ENCODE results near the gene PPIH. TPM values are rescaled to one million over a fixed set of nuclear protein-coding genes. Genes with fewer than 3 reads are reported as not detected.
"Not testable (repeated sequence)": the region's sequence is repeated elsewhere in the genome, so short reads cannot be mapped to it uniquely, and the experiment has no call there.

The PPIH gene
- 18.0 TPM for total RNA-seq

DNA sequence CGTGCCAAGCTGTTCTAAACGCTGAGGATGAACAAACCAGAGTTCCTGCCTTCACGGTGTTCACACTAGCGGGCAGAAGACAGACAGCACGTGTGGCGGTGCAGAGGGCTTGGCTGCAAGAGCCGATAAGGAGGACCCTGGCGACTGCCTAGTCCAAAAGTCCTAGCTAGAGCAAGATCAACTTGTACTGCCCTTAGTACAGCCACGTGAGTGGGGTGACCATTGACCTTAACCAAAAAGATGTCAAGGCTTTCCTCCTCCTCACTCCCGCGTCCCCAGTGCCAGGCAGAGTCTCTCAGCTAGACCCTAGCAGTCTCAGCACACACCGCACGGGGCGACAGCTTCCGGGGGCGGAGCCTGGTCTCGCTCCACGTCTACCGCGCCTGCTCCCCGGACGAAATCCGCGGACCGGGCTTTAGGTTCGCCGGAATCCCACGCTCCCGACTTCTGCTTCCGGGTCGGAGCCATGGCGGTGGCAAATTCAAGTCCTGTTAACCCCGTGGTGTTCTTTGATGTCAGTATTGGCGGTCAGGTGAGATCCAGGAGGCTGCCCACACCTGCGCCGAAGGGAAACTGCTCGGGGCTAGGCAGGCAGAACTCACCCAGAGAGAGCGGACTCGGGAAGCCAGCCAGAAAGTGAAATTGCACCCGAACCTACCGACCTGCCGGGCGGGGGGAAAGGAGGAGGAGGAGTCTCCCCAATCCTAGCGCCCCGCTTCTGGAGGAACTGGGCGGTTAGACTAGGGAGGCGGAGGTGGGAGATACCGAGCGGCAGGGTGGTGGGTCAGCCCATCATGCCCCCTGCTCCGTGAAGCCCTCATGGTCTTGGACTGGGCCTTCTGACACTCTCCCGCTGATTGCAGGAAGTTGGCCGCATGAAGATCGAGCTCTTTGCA is at the start of gene PPIH:
Gene PPIH (plus strand): TSS at position 443 of the 896 bp plus-strand sequence. CDS start 24 bp downstream, at position 467.
- peak; percentile 84 to 95 (median 93) for DNase-seq (ENCODE audit: low read depth in 2 of 3, low spot score in 2 of 3)

DNA sequence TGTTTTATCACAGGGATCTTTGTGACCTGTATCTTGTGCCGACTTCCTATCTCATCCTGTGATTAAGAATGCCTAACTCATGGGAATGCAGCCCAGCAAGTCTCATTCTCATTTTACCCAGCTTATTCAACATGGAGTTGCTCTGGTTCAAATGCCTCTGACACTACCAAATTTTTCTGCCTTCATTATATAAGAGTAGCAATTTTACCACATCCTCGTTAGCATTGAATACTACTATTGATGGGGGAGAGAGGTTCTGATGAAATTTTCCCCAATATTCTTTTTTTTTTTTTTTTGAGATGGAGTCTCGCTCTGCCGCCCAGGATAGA is 44.5 kb upstream of the PPIH start:
- no peak for DNase-seq (ENCODE audit: low read depth in 2 of 3, low spot score in 2 of 3)

DNA sequence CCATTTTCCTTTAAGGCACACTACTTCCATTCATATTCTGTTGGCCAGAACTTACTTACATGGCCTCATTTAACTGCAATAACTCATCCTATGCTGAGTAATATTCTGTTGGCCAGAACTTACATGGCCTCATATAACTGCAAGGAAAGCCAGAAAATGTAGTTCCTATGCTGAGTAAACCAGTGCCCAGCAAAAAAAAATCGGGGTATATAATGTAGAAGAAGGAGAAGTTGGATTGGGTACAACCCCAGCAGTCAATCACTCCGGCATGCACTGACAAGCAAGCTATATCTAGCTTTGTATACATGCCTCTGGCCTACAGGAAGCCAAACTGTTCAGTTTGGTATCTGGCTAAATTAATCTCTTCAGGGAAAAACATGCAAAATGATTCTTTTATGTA is 39.4 kb upstream of the PPIH start:
- no peak for DNase-seq (ENCODE audit: low read depth in 2 of 3, low spot score in 2 of 3)

DNA sequence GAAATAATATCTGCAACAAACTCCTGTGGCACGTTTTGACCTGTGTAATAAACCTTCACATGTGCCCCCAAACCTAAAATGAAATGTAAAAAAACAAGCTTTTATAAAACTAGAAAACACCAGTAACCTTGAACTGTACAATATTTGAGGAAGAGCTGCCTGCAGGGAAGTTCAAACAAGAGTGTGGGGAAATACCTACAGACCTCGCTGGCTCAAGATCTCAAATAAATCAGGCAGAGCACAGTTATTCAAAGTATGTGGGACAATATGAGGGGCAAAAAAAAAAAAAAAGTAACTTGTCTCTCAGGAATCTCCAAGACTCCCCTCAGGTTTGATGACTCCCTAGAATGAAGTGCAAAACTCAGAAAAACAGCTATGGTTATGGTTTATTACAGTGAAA is 37.9 kb upstream of the PPIH start:
- no peak for DNase-seq (ENCODE audit: low read depth in 2 of 3, low spot score in 2 of 3)

DNA sequence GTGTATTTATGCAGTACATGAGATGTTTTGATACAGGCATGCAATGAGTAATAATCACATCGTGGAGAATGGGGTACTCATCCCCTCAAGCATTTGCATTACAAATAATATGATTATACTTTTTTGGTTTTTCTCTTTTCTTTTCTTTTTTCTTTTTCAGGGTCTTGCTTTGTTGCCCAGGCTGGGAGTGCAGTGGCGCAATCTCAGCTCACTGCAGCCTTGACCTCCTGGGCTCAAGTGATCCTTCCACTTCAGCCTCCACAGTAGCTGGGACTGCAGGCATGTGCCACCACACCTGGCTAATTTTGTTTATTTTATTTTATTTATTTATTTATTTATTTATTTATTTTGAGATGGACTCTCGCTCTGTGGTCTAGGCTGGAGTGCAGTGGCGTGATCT is 37.0 kb upstream of the PPIH start:
- DNase-seq (ENCODE audit: low read depth in 2 of 3, low spot score in 2 of 3) = not testable (repeated sequence)

DNA sequence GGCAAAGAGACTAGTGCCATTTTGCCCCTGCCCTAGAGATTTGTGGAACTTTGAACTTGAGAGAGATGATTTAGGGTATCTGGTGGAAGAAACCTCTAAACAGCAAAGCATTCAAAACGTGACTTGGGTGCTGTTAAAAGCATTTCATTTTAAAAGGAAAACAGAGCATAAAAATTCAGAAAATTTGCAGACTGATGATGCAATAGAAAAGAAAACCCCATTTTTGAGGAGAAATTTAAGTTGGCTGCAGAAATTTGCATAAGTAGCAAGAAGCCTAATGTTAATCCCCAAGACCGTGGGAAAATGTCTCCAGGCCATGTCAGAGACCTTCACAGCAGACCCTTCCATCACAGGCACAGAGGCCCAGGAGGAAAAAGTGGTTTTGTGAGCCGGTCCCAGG is 31.0 kb upstream of the PPIH start:
- DNase-seq (ENCODE audit: low read depth in 2 of 3, low spot score in 2 of 3) = not testable (repeated sequence)

DNA sequence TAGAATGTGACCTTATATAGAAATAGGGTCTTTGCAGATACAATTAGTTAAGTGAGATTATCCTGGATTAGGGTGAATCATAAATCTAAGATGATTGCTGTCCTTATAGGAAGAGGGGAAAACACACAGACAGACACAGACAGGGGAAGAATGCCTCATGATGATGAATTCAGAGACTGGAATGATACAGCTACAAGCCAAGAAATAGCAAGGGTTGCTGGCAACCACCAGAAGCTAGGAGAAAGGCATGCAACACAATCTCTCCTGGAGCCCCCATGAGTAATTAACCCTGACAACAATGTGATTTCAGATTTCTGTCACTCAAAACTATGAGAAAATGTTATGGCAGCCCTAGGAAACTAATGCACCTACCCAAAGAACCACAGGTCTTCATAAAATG is 19.1 kb upstream of the PPIH start:
- no peak for DNase-seq (ENCODE audit: low read depth in 2 of 3, low spot score in 2 of 3)

DNA sequence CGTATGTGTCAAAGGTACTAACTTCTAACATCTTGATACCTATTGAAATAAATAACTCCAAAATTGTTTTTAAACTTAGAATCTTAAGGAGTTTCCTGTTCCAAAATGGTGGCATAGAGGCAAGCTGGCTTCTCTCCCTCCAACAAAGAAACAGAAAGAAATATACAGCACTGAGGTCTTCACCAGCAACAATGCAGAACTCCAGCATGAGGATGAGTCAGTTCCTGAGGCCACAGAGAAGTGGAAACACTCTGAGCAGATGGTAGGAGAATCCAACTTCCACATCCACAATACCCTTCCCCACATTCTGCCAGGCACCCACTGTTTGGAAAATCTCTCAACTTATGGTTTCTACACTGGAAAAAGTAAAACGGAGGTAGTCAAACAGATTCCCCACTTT is 12.2 kb upstream of the PPIH start:
- DNase-seq (ENCODE audit: low read depth in 2 of 3, low spot score in 2 of 3) = no peak

DNA sequence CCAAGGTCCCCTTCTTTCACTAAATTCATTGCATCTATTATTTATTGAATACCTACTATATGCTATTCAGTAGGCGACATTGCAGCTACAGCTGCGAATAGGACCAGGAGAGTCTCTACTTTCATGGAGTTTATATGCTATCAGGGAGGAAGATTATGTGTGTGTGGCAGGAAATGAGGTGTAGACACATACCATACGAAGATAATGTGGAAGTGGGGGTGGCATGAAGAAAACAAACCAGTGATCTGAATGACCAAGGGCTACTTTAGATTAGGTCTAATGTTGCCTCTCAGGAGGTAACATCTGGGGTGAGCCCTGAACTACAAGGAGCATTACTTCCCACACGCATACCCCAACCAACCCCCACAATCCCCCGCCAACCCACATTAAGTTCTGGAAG is 1.0 kb upstream of the PPIH start:
- no peak for DNase-seq (ENCODE audit: low read depth in 2 of 3, low spot score in 2 of 3)

DNA sequence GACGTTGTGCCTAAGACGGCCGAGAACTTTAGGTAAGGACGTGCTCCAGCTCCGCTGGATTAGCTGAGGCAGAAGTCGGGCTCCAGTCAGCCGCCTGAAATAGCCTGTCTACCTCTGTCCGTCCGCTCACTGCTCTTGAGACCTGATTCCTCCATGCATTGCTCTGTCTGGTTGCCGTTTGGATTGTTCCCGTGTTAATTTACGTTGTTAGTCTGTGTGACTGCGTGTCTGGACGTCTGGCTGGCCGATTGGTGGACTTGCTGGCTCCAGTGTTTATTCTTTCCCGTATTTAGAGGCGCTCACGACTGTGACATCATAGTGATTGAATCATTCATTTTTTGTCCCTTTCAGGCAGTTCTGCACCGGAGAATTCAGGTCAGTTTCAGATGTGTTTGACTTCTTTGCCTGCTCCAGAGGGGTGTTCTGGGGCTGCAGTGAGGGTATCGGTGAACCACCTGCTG is 684 bp downstream of the PPIH start:
- no peak for DNase-seq (ENCODE audit: low read depth in 2 of 3, low spot score in 2 of 3)

DNA sequence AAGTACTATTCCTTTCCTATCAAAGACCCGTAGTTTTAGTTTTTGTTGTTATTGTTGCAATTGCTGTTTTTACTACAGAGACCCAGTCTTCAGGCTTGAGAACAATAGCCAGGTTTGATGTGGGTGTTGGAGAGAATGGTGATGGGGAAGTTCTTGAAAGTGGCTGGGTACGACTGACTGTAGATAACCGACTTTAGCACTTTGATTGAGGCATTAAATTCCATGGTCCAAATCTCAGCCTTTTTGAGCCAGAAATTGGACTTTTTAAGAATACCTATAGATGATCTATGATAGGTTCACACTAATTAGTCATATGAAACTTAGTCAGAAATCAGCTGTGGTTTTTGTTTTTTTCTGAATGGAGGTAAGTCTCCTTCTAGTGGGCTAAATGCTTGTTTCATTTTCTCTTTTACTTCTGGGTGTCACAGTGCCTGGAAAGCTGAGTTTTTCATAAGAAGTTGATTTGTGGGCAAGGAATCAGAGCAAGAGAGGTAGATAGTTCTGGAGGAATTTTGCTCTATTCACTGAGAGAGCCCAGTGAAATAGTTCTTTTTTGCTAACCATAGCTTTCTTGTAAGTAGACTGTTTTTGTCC is 2.8 kb downstream of the PPIH start:
- DNase-seq (ENCODE audit: low read depth in 2 of 3, low spot score in 2 of 3) = no peak

DNA sequence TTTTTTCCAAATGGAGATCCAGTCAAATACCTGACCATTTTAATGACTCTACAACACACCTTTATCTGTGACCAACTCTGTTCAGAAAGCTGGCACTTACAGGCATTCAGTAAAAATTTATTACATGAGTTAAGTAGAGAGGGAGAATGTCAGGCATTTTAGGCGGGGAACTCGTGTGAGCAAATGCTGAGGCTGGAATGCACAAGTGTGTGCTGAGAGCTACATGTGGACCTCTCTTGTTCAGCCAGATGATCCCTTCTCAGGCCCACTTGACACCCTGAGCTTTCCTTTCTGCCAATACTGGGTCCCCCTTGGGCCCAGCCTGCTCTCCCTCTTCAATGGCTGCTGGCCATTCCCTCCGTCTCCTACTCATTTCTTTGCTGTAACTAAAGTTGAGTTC is 11.7 kb downstream of the PPIH start:
- no peak for DNase-seq (ENCODE audit: low read depth in 2 of 3, low spot score in 2 of 3)

DNA sequence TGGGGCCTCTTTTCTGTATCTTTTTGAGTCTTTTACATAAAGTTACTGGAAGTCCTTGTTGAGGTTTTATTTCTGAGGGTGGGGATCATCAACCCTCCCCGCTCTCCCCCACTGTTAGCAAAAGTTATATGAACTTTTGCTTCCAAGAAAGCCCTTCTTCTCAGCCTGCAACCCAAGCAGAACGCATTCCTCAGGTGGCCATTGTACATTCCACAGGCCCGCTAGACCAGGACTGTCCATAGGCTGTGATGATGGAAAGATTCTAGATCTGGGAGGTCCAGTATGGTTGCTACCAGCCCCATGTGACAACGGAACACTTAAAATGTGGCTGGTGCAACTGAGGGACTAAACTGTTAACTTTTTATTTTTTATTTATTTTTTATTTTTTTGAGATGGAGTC is 12.2 kb downstream of the PPIH start:
- DNase-seq (ENCODE audit: low read depth in 2 of 3, low spot score in 2 of 3) = no peak

DNA sequence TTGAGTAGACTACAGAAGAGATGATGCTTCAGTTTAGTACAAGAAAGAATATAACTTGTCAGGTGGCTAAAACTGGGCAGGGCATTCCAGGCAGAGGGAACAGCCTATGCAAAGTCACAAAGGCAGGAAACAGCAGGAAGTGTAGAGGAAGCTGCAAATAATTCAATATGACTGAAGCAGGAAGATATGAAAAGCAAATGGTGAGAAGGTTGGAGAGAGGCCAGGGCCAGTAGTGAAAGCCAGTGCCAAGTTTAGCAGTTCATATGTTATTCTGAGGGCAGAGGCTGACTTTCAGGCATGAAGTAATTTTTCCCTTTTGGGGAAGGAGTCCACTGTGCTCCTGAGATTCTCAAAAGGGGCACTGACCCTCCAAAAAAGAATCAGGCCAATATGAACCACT is 16.0 kb downstream of the PPIH start:
- DNase-seq (ENCODE audit: low read depth in 2 of 3, low spot score in 2 of 3) = peak in 1 of 3 donors; percentile 47

DNA sequence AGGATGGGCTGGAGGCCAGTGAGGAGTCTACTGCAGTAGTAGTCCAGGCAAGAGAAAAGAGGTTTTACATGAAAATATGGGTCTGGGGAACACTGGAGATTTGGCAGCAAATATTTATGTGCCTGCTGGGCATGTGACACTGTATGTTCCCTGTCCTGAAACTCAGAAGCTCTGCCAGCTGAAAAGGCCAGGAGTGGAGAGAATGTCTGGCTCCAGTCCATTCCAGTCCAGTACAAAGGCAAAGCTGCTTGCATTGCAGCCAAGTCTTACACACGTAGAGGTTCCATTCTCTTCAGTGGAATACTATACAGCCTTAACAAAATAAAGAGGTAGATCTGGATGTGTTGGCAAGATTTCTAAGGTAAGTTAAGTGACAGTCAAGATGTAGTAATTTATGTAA is 16.5 kb downstream of the PPIH start:
- no peak for DNase-seq (ENCODE audit: low read depth in 2 of 3, low spot score in 2 of 3)

DNA sequence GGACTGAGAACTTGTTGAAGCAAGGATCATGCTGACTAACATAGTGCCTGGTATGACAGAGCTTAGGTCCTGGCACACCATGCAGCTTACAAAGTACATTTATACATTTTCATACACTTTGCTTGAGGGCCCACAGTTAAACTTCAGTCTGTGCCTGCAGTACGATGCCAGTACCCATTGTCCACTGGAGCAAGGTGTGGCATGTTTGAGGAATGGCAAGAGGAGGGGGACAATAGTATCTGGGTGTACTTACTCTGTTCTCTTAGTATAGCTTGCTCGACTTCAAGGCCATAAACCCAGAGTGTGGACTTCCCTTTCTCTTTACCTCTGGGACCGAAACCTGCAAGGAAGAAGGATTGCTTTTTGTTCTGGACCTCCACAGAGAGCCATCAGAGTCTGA is 17.2 kb downstream of the PPIH start:
- DNase-seq (ENCODE audit: low read depth in 2 of 3, low spot score in 2 of 3) = no peak

DNA sequence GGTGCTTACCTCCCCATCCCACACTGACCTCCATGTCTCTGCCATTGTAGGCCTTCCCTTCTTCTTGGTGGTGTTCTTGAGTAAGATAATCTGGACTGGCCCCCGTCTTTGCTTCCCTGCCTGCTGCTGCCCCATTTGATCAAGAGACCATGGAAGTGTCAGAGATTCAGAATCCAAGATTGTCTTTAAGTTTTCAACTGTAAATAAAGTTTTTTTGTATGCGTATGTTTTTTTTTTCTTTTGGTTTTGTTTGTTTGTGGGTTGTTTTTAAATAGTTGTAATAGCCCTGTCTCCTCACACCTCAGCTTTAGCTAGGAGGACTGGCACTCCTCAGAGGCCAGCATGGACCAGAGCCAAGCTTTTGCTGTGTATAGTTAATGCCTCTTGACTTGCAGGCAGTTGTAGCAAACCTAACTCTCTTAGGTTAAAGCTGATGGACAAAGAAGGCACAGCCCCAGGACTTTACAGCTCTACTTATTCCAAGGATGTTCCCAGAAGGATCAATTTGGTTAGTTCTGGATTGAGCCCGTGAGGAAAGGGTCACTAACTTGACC is 18.4 kb downstream of the PPIH start:
- DNase-seq (ENCODE audit: low read depth in 2 of 3, low spot score in 2 of 3) = no peak

DNA sequence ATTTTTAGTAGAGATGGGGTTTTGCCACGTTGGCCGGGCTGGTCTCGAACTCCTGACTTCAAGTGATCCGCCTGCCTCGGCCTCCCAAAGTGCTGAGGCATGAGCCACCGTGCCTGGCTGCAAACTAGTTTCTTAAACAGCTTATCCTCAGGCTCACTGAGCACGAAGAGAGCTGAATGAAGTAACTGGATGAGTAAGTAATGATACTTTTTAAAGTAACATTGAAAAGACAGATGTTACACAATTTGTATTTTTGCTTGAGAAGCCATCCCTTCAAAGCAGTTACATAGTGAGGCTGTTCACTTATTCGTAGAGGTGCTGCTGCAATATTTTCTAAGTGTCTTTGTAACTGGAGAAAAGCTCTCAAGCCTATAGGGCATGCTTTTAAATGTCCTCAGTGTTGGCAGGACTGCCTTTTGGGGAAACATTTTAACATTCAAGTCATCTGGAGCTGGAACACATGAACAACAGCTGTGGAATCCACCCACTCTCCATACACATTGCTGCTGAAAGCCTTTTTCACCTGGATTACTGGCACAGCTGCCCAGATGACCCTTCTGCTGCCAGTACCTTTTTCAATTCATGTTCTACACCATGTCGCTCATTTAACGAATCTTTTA is 21.3 kb downstream of the PPIH start:
- no peak for DNase-seq (ENCODE audit: low read depth in 2 of 3, low spot score in 2 of 3)

DNA sequence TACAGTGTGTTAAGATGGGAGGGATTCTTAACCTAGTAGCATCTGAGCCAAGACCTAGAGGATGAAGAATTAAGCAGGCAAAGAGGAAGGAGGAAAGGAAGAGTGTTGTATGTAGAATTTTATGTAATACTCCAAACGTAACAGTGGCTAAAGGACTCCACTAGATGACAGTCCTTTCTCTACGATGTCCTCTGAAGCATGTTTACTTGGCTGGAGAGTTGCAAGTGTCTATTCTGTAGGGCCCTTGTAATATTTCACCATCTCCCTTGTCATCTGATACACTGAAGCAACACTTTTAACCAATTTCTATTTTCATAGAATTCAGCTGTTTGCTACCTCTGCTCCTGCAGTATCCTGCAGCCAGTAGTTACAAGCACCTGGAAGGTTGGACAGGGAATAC is 21.8 kb downstream of the PPIH start:
- DNase-seq (ENCODE audit: low read depth in 2 of 3, low spot score in 2 of 3) = no peak

DNA sequence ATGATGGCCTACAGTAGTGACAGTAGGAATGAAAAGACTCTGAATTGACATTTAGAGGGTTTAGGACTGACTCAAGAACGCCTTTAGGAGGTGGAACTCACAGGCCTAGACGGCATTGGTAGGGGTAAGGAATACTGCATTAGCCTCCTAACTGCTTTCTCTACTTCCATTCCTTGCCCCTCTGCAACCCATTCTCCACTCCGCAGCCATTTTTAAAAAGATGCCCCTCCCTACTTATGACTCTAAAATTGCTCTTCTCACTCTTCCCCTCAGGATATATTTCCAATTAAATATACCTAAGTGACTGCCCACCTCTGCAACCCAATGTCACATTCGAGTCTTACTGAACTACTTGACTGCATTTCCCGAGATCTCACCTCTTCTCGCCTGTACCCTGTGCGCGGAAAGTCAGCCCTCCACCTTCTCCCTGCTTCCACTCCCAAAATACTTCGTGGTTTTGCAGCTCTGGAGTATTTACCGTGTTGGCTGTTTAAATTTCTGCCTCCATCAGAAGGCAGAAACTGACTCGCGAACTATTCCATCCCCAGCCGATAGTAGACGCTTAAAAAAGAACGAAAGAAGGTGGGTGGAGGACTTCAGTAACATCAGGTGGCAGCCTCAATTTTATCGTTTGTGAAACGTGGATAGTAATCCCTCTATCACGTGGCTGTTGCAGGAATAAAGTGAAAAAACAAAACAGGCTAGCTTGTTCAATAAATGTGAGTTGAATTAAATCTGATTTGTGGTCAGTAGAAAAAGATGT is 22.9 kb downstream of the PPIH start:
- DNase-seq (ENCODE audit: low read depth in 2 of 3, low spot score in 2 of 3) = peak; percentile 11 to 55 (median 23)
